Osteoblast (primary cell): ENCODE results near the gene SPINK6. TPM values are rescaled to one million over a fixed set of nuclear protein-coding genes. Genes with fewer than 3 reads are reported as not detected.

Experiments
- DNase-seq: peaks from one replicate; pipeline ENCODE4 v3.0.0; 2011; ENCODE audit warnings: low spot score, mixed read lengths; ENCODE audit not compliant: insufficient read length; ENCODE audit errors: missing footprints
- H2AFZ ChIP-seq: 2 replicates; pipeline ENCODE4 v1.6.0; 2011; ENCODE audit warnings: mild to moderate bottlenecking, low read length
- H3K27ac ChIP-seq: 2 replicates; pipeline ENCODE4 v1.5.1; 2011; ENCODE audit warnings: mild to moderate bottlenecking, low read depth, low read length, moderate library complexity
- H3K27me3 ChIP-seq: 2 replicates; pipeline ENCODE4 v1.6.0; 2012; ENCODE audit warnings: mild to moderate bottlenecking, control low read depth, inconsistent platforms, low read length, moderate library complexity; ENCODE audit not compliant: insufficient read depth
- H3K36me3 ChIP-seq: 2 replicates; pipeline ENCODE4 v1.5.1; 2011; ENCODE audit warnings: mild to moderate bottlenecking, low read length, control low read depth, moderate library complexity; ENCODE audit not compliant: insufficient read depth
- H3K4me1 ChIP-seq: 2 replicates; pipeline ENCODE4 v1.5.1; 2011; ENCODE audit warnings: mild to moderate bottlenecking, low read length, control low read depth, moderate library complexity; ENCODE audit not compliant: insufficient read depth
- H3K4me2 ChIP-seq: 2 replicates; pipeline ENCODE4 v1.6.0; 2011; ENCODE audit warnings: mild to moderate bottlenecking, low read length; ENCODE audit not compliant: insufficient read depth
- H3K4me3 ChIP-seq: fragments of 200-600 bp; sonication (generic); 3 replicates; pipeline ENCODE4 v1.5.1; 2012; ENCODE audit warnings: mild to moderate bottlenecking, low read length, inconsistent platforms; ENCODE audit not compliant: insufficient read depth
- H3K79me2 ChIP-seq: 2 replicates; pipeline ENCODE4 v1.6.0; 2012; ENCODE audit warnings: mild to moderate bottlenecking, low read length, control low read depth, inconsistent platforms; ENCODE audit not compliant: insufficient read depth
- H3K9me3 ChIP-seq: 2 replicates; pipeline ENCODE4 v1.5.1; 2011; ENCODE audit warnings: low read depth, low read length, control low read depth
- H4K20me1 ChIP-seq: 2 replicates; pipeline ENCODE4 v1.6.0; 2012; ENCODE audit warnings: mild to moderate bottlenecking, low read length, control low read depth; ENCODE audit not compliant: insufficient read depth
- total RNA-seq: library from RNA; depleted of rRNA; stranded (reverse); fragments of >200 nt; gene quantifications from 2 replicates; pipeline ENCODE4 v1.2.3, GENCODE V29; 2012
- TF ChIP-seq, protein P1 (sequence below): IDR thresholded peaks from 2 replicates; pipeline ENCODE4 v1.5.1; 2011; ENCODE audit warnings: mild to moderate bottlenecking, low read depth, low read length, moderate library complexity; ENCODE audit errors: extremely low read depth

The SPINK6 gene
- total RNA-seq, 1 donor = not detected

DNA sequence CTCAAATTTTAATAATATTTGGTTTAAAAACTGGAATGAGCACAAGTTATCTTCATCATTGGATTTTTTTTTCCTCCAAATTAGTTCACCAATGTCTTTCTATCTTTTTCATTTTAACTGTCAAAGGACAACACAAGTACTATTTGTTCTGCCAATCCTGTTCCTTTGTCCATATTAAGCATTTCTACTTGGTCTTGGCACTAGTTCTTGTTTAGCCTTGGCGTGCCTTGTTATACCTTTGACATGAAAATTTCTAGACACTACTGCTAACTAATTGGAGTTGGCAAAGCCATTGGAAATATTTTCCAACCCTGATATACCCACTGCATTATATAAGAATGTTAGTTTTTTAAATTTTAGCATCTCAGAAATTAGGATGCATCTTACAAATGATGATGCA is 3.8 kb downstream of the SPINK6 start:
- Histone ChIP-seq H3K36me3 (no peaks in the 10 kb centered on the region), H3K27me3 (no peaks in the 10 kb centered on the region), H2AFZ (no peak overlapping the region), H3K4me3 (no peak overlapping the region), H4K20me1 (no peaks in the 10 kb centered on the region), H3K4me1 (no peaks in the 10 kb centered on the region), H3K9me3 (no peaks in the 10 kb centered on the region), H3K4me2 (no peak overlapping the region), H3K27ac (no peak overlapping the region), H3K79me2 (no peaks in the 10 kb centered on the region)
- DNase-seq = no peak
- TF ChIP-seq, protein P1, sequence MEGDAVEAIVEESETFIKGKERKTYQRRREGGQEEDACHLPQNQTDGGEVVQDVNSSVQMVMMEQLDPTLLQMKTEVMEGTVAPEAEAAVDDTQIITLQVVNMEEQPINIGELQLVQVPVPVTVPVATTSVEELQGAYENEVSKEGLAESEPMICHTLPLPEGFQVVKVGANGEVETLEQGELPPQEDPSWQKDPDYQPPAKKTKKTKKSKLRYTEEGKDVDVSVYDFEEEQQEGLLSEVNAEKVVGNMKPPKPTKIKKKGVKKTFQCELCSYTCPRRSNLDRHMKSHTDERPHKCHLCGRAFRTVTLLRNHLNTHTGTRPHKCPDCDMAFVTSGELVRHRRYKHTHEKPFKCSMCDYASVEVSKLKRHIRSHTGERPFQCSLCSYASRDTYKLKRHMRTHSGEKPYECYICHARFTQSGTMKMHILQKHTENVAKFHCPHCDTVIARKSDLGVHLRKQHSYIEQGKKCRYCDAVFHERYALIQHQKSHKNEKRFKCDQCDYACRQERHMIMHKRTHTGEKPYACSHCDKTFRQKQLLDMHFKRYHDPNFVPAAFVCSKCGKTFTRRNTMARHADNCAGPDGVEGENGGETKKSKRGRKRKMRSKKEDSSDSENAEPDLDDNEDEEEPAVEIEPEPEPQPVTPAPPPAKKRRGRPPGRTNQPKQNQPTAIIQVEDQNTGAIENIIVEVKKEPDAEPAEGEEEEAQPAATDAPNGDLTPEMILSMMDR = no peak

DNA sequence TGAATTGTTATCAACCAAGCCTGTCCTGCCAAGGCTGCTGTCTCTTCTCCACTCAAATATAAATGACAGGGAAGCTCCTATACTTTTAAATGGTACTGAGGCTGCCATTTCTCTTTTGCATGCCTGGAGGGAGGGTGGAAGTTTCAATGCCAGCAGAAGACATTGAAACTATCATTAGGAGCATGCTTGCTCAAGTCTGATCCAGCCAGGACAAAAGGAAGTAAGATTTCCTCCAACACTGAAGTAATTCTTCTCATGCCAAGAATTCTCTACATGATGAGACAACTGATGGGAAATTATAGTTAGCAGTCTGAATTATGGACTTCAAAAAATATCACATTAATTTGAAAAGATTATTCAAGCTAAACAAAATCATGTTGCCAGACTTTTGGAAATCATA is 5.4 kb downstream of the SPINK6 start:
- no peaks in the 10 kb centered on the region for H3K36me3 ChIP-seq
- H3K27me3 ChIP-seq = no peaks in the 10 kb centered on the region
- no peak for DNase-seq
- H3K79me2 ChIP-seq = no peaks in the 10 kb centered on the region
- H3K4me2 ChIP-seq = no peak overlapping the region
- no peaks in the 10 kb centered on the region for H3K4me1 ChIP-seq
- H3K27ac ChIP-seq = no peak overlapping the region
- H4K20me1 ChIP-seq = no peaks in the 10 kb centered on the region
- no peak overlapping the region for H3K4me3 ChIP-seq
- TF ChIP-seq, protein P1 = no peak
- no peak overlapping the region for H2AFZ ChIP-seq
- H3K9me3 ChIP-seq = no peaks in the 10 kb centered on the region

DNA sequence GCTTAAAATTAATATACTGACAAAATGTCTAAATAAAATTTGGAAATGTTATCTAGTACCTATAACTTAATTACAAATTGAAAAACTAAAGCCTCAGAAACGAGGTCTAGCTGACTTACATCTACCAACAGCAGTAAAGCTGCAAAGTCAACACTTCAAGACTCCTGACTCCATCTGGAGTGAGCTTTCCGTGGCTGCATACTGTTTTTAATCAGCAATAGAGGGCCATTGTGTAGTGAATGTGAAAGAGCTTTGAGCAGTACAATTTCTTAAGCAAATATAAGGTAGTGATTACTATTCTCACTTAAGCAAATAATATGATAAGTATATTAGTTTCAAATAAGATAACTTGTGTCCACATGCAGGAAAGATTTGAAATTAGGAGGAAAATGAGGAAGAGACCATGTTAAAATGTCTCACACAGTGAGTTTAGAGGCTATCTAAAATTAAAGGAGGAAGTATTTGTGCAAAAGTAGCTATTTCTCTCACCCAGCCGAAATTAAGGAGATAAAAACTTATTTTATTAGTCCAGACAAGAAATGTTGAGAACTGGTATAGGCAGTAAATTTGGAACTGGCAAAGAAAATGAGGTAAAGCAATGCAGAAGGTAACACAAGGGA is 6.4 kb downstream of the SPINK6 start:
- Histone ChIP-seq H2AFZ (no peak overlapping the region), H4K20me1 (no peaks in the 10 kb centered on the region), H3K27me3 (no peaks in the 10 kb centered on the region), H3K9me3 (no peaks in the 10 kb centered on the region), H3K4me2 (no peak overlapping the region), H3K27ac (no peak overlapping the region), H3K4me3 (no peak overlapping the region), H3K4me1 (no peaks in the 10 kb centered on the region), H3K79me2 (no peaks in the 10 kb centered on the region), H3K36me3 (no peaks in the 10 kb centered on the region)
- no peak for DNase-seq
- TF ChIP-seq, protein P1 = no peak

DNA sequence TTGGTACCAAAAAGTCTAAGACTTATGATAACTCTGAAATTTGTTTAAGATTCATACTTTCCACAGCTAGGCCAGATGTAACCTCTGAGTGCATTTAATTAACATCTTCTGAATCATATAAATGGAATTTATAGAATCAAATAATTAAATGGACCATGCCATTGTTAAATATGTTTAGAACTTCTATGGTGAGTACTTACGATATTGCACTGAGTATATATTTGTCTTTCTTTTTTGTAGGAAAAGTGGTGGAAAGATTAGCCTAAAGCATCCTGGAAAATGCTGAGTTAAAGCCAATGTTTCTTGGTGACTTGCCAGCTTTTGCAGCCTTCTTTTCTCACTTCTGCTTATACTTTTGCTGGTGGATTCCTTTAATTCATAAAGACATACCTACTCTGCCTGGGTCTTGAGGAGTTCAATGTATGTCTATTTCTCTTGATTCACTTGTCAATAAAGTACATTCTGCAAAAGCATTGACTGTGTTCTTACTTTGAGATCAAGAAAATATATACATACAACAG is 11.9 kb downstream of the SPINK6 start:
- Histone ChIP-seq H3K4me1 (no peaks in the 10 kb centered on the region), H3K9me3 (no peaks in the 10 kb centered on the region), H3K27me3 (no peaks in the 10 kb centered on the region), H4K20me1 (no peaks in the 10 kb centered on the region), H2AFZ (no peak overlapping the region), H3K4me2 (no peak overlapping the region), H3K27ac (no peak overlapping the region), H3K36me3 (no peaks in the 10 kb centered on the region), H3K79me2 (no peaks in the 10 kb centered on the region), H3K4me3 (no peak overlapping the region)
- TF ChIP-seq, protein P1 = no peak
- DNase-seq = peak; percentile 22
